ENCODE measurements around the gene ARRDC2. TPM values are rescaled to one million over a fixed set of nuclear protein-coding genes. Genes with fewer than 3 reads are reported as not detected.
"Not testable (repeated sequence)": the region's sequence is repeated elsewhere in the genome, so short reads cannot be mapped to it uniquely, and the experiment has no call there.

Gene ARRDC2
- total RNA-seq, 4 donors from 2014 or later = 18.7 to 77.9 (median 43.1) TPM

DNA sequence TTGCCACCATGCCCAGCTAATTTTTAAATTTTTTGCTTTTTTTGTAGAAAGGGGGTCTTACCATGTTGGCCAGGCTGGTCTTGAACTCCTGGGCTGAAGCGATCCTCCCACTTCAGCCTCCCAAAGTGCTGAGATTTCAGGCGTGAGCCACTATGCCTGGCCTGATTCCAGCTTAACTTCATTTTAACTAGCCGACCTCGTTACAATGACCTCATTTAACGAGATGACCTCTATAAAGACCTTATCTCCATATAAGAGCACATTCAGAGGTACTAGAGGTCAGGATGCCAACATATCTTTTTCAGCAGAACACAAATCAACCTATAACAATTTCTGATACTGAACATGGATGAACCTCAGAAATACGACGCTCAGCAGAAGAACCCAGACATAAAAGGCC is 30.5 kb upstream of the ARRDC2 start:
- no peaks in the 10 kb centered on the region for H3K9me3 ChIP-seq
- no peaks in the 10 kb centered on the region for H3K4me1 ChIP-seq
- H3K27me3 ChIP-seq = no peaks in the 10 kb centered on the region
- no peak for DNase-seq
- TF ChIP-seq, protein P1, sequence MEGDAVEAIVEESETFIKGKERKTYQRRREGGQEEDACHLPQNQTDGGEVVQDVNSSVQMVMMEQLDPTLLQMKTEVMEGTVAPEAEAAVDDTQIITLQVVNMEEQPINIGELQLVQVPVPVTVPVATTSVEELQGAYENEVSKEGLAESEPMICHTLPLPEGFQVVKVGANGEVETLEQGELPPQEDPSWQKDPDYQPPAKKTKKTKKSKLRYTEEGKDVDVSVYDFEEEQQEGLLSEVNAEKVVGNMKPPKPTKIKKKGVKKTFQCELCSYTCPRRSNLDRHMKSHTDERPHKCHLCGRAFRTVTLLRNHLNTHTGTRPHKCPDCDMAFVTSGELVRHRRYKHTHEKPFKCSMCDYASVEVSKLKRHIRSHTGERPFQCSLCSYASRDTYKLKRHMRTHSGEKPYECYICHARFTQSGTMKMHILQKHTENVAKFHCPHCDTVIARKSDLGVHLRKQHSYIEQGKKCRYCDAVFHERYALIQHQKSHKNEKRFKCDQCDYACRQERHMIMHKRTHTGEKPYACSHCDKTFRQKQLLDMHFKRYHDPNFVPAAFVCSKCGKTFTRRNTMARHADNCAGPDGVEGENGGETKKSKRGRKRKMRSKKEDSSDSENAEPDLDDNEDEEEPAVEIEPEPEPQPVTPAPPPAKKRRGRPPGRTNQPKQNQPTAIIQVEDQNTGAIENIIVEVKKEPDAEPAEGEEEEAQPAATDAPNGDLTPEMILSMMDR (IDR thresholded peaks at IDR 0.05) = no peak
- TF ChIP-seq POLR2A (IDR thresholded peaks at IDR 0.05) = no peak
- H3K27ac ChIP-seq = no peak overlapping the region
- intact Hi-C loops (cut with DNase I; ENCODE audit: low total_unique reads) = no loop called here
- H3K36me3 ChIP-seq = no peaks in the 10 kb centered on the region
- no peak overlapping the region for H3K4me3 ChIP-seq

DNA sequence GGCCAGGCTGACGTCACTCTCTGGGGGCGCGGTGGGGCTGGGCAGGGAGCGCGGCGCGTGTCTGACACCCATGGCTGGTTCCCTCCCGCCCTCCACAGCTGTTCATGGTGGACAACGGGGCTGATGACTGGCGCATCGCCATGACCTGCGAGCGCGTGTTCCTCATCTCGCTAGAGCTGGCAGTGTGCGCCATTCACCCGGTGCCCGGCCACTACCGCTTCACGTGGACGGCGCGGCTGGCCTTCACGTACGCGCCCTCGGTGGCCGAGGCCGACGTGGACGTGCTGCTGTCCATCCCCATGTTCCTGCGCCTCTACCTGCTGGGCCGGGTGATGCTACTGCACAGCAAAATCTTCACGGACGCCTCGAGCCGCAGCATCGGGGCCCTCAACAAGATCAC is 26.4 kb upstream of the ARRDC2 start:
- intact Hi-C loops (cut with DNase I; ENCODE audit: low total_unique reads) = no loop called here
- Histone ChIP-seq H3K9me3 (no peaks in the 10 kb centered on the region), H3K27me3 (no peaks in the 10 kb centered on the region), H3K27ac (no peak overlapping the region), H3K4me3 (no peak overlapping the region), H3K36me3 (no peaks in the 10 kb centered on the region), H3K4me1 (no peaks in the 10 kb centered on the region)
- TF ChIP-seq, protein P1 (IDR thresholded peaks at IDR 0.05) = no peak
- TF ChIP-seq POLR2A (IDR thresholded peaks at IDR 0.05) = no peak
- no peak for DNase-seq

DNA sequence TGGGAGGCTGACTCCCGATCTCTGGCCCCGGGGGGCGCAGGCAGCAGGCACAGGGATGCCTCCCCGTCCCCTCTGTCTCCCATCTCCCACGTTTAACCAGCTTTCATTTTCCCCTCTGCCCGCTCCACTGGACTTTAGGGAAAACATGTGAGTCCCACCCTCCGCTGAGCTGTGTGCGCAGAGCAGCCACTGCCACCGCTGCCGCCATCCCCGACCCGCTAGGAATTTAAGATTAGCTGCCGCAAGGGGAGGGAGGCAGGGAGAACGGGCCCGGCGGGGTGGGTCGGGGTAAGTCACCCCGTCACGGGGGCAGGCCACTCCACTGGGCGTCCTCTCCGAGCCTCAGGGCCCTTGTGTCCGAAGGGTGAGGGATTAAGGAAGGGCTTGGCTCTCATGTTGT is 25.5 kb upstream of the ARRDC2 start:
- TF ChIP-seq, protein P1 (IDR thresholded peaks at IDR 0.05) = no peak
- TF ChIP-seq POLR2A (IDR thresholded peaks at IDR 0.05) = no peak
- Histone ChIP-seq H3K4me1 (no peaks in the 10 kb centered on the region), H3K27me3 (no peaks in the 10 kb centered on the region), H3K27ac (no peak overlapping the region), H3K36me3 (no peaks in the 10 kb centered on the region), H3K9me3 (no peaks in the 10 kb centered on the region), H3K4me3 (no peak overlapping the region)
- DNase-seq = no peak
- intact Hi-C loops (cut with DNase I; ENCODE audit: low total_unique reads) = no loop called here

DNA sequence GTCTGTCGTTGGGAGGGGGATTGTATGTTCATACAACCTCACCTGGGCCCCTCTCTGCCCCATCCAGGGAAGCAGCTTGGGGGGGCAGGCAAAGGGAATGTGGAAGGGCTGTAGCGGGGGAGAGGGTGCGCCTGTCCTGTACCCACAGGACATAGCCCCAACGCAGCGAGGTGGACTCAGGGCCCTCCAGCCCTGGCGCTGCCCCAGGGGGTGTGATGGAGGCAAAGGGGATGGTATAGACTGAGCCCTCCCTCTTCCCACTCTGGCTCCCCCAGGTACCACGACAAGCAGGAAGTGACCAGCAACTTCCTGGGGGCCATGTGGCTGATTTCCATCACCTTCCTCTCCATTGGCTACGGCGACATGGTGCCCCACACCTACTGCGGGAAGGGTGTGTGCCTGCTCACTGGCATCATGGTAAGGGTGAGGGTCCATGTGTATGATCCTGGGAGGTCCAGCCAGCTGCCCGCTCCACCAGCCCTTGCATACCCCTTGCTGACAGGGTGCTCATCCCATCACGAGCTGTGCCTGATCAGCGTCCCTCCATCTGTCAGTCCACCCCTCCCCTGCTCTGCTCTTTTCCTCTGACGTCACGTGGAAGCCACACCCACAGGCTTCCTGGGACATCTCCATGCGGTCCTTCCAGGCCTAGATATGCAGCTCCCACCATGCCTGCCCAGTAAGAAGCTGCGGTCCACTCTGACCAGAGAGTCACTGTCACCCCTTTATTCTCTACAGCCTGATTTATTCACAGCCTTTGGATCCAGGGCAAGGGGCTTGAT is 22.7 kb upstream of the ARRDC2 start:
- Histone ChIP-seq H3K36me3 (no peaks in the 10 kb centered on the region), H3K4me3 (no peak overlapping the region), H3K4me1 (no peaks in the 10 kb centered on the region), H3K27ac (no peak overlapping the region), H3K27me3 (no peaks in the 10 kb centered on the region), H3K9me3 (no peaks in the 10 kb centered on the region)
- no peak for TF ChIP-seq POLR2A (IDR thresholded peaks at IDR 0.05)
- TF ChIP-seq, protein P1 (IDR thresholded peaks at IDR 0.05) = no peak
- intact Hi-C loops (cut with DNase I; ENCODE audit: low total_unique reads) = no loop called here
- DNase-seq = no peak

DNA sequence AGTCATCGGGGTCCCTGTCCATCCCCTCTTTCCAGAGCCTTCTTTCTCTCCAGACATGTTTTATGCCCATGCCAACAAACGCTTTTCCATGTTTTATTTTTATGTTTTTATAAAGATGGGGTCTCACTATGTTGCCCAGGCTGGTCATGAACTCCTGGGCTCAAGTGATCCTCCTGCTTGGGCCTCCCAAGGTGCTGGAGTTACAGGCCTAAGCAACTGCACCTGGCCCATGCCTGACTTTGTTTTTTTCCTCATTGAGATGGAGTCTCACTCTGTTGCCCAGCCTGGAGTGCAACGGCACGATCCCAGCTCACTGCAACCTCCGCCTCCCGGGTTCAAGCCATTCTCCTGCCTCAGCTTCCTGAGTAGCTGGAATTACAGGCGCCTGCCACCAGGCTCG is 21.4 kb upstream of the ARRDC2 start:
- DNase-seq; H3K9me3 ChIP-seq; H3K27me3 ChIP-seq; intact Hi-C loops (cut with DNase I; ENCODE audit: low total_unique reads); H3K4me3 ChIP-seq; H3K36me3 ChIP-seq; H3K27ac ChIP-seq; H3K4me1 ChIP-seq: not testable (repeated sequence)
